ENCODE data around the gene CACNA1B.
"Not testable (repeated sequence)": the region's sequence is repeated elsewhere in the genome, so short reads cannot be mapped to it uniquely, and the experiment has no call there.

CACNA1B gene

GRCh38 chr9:137877506-137878122, at the start of gene CACNA1B:
CACNA1B (plus strand) TSS chr9:137877782; CDS start chr9:137877934, 152 bp downstream.
- TF ChIP-seq CREB1 (IDR thresholded peaks at IDR 0.05; ENCODE audit: low read depth); EGR1 (IDR thresholded peaks at IDR 0.05); YY1 (IDR thresholded peaks at IDR 0.05; ENCODE audit: low read depth): not testable (repeated sequence)

GRCh38 chr9:137827908-137828526, 49.6 kb upstream of the CACNA1B start:
- TF ChIP-seq TAF1 (IDR thresholded peaks at IDR 0.05; ENCODE audit: low read depth) (no peak), EP300 (IDR thresholded peaks at IDR 0.05; ENCODE audit: borderline replicate concordance) (no peak), YY1 (IDR thresholded peaks at IDR 0.05; ENCODE audit: low read depth) (no peak), TEAD4 (IDR thresholded peaks at IDR 0.05) (no peak), NFIC (IDR thresholded peaks at IDR 0.05) (no peak), MAX (IDR thresholded peaks at IDR 0.05) (no peak), REST (IDR thresholded peaks at IDR 0.05; ENCODE audit: low read depth) (no peak)

DNA sequence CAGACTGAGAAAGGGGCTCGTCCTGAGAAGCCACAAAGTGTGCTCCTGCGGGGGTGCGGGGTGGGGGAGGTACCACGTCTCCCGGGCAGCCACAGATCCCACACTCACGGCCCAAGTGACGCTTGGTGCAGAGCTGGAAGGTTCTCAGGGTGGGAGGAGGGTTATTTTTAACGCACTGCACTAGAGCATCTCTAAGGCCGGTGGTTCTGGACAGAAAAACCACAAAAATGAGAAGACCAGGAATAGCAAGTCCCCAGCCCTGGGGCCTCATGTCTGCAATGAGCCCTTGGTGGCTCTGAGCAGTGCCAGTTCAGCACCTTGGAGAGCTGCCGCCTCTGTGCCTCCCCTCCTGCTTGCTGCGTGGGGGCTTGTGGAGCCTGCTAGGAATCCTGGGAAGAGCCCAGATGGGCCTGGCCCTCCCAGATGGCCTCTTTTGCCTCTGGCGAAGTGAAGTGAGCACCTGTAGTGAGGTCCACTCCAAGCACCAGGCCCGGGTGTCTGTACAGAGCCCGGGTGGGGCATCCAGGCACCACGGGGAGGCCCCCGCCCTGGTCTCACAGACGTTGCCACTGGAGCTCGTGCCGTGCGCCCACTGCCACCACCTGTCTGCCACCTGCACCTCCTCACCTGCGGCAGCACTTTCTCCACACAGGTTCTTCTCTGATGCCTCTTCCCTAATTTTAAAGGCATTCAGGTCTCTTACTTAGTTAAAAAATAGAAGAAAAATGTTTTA, 48.9 kb upstream of the CACNA1B start:
- TF ChIP-seq MAX (IDR thresholded peaks at IDR 0.05) (no peak), REST (IDR thresholded peaks at IDR 0.05; ENCODE audit: low read depth) (peak; percentile 95)

GRCh38 chr9:137829260-137829996, 48.2 kb upstream of the CACNA1B start:
- TF ChIP-seq CEBPB (IDR thresholded peaks at IDR 0.05): no peak
- TF ChIP-seq CREB1 (IDR thresholded peaks at IDR 0.05; ENCODE audit: low read depth): no peak
- TF ChIP-seq MAX (IDR thresholded peaks at IDR 0.05): no peak
- TF ChIP-seq ZBTB7A (IDR thresholded peaks at IDR 0.05; ENCODE audit: low read depth): no peak
- no peak for TF ChIP-seq TAF1 (IDR thresholded peaks at IDR 0.05; ENCODE audit: low read depth)
- TF ChIP-seq EGR1 (IDR thresholded peaks at IDR 0.05): no peak
- no peak for TF ChIP-seq REST (IDR thresholded peaks at IDR 0.05; ENCODE audit: low read depth)
- TF ChIP-seq, protein P1, sequence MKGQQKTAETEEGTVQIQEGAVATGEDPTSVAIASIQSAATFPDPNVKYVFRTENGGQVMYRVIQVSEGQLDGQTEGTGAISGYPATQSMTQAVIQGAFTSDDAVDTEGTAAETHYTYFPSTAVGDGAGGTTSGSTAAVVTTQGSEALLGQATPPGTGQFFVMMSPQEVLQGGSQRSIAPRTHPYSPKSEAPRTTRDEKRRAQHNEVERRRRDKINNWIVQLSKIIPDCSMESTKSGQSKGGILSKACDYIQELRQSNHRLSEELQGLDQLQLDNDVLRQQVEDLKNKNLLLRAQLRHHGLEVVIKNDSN (IDR thresholded peaks at IDR 0.05): no peak
- TF ChIP-seq TEAD4 (IDR thresholded peaks at IDR 0.05): no peak

- TF ChIP-seq MAX (IDR thresholded peaks at IDR 0.05): no peak
- no peak for TF ChIP-seq CEBPB (IDR thresholded peaks at IDR 0.05)
- no peak for TF ChIP-seq REST (IDR thresholded peaks at IDR 0.05; ENCODE audit: low read depth)
- TF ChIP-seq YY1 (IDR thresholded peaks at IDR 0.05; ENCODE audit: low read depth): no peak
- no peak for TF ChIP-seq TAF1 (IDR thresholded peaks at IDR 0.05; ENCODE audit: low read depth)
- no peak for TF ChIP-seq RAD21 (IDR thresholded peaks at IDR 0.05; ENCODE audit: low read depth)
- TF ChIP-seq ZBTB7A (IDR thresholded peaks at IDR 0.05; ENCODE audit: low read depth): no peak
- no peak for TF ChIP-seq EGR1 (IDR thresholded peaks at IDR 0.05)
These were observed 45.3 kb upstream of the CACNA1B start for GRCh38 chr9:137832191-137832700.

Measured in Ishikawa (cell line).